Lower leg skin (tissue), 3 donors: Measurements from ENCODE around the gene C20orf96.

ENCODE experiments used
- CTCF ChIP-seq, 3 donors: fragments of 450-650 bp; IDR thresholded peaks; one replicate each; pipeline ENCODE4 v1.5.1; 2016; ENCODE audit warnings: antibody characterized with exemption in 3 of 3, mild to moderate bottlenecking in 3 of 3, moderate library complexity in 2 of 3
- POLR2A ChIP-seq, 2 donors: fragments of 450-650 bp; IDR thresholded peaks; one replicate each; pipeline ENCODE4 v1.6.1; 2016 to 2017; ENCODE audit warnings: antibody characterized with exemption in 2 of 2, mild to moderate bottlenecking in 1 of 2, moderate library complexity in 1 of 2

GRCh38 chr20:310645-311044 lies 20.1 kb upstream of the C20orf96 start:
- TF ChIP-seq POLR2A (IDR thresholded peaks at IDR 0.05) (no peak), CTCF (IDR thresholded peaks at IDR 0.05) (no peak)
